Endothelial cell of umbilical vein (primary cell): ENCODE measurements around the gene CALML6. TPM values are rescaled to one million over a fixed set of nuclear protein-coding genes. Genes with fewer than 3 reads are reported as not detected.

Experiments used
- BruUV-seq: library from RNA; stranded (reverse); fragments of 400-500 nt; replicated peaks from 2 replicates; lab custom pipeline; 2021; lab: Mats Ljungman, UMichigan
- CTCF ChIA-PET: fragments of 300-600, 350-600 bp; sonication (Branson Sonifier 250); formaldehyde crosslinking; loops from one replicate; lab custom pipeline; 2021; ENCODE audit warnings: antibody characterized with exemption, inconsistent platforms; lab: Charles Lee
- POLR2A ChIA-PET: fragments of 300-600, 350-600 bp; sonication (Branson Sonifier 250); formaldehyde crosslinking; loops from one replicate; lab custom pipeline; 2021; ENCODE audit warnings: antibody characterized with exemption, inconsistent platforms; lab: Charles Lee
- DNase-seq: peaks from one replicate; pipeline ENCODE4 v3.0.0-alpha.2; 2011; ENCODE audit warnings: low read depth, low spot score
- FAIRE-seq: peaks from 2 replicates; lab custom pipeline; 2011; peaks lifted over from hg19 to GRCh38; lab: Jason Lieb, UNC
- H2AFZ ChIP-seq: 2 replicates; pipeline ENCODE4 v1.6.0; 2012; ENCODE audit warnings: low read depth, low read length, control low read depth, inconsistent platforms
- H3K27ac ChIP-seq: 2 replicates; pipeline ENCODE4 v1.5.1; 2011; ENCODE audit warnings: low read depth, mild to moderate bottlenecking, control low read depth, low read length, moderate library complexity; ENCODE audit not compliant: insufficient read depth
- H3K27me3 ChIP-seq, 2 experiments: 2 replicates each; pipeline versions ENCODE4 v1.6.0 to v1.6.1; 2011; ENCODE audit warnings: low read length in 2 of 2, mixed read lengths in 1 of 2; ENCODE audit not compliant: control insufficient read depth in 2 of 2, insufficient read depth in 2 of 2
- H3K36me3 ChIP-seq, 2 experiments: 2 replicates in 1 of 2; 3 replicates in 1 of 2; pipeline ENCODE4 v1.5.1; 2011; ENCODE audit warnings: low read length in 2 of 2, mild to moderate bottlenecking in 1 of 2, moderate library complexity in 1 of 2; ENCODE audit not compliant: control insufficient read depth in 2 of 2, insufficient read depth in 2 of 2; ENCODE audit errors: extremely low read depth in 1 of 2
- H3K4me1 ChIP-seq: 3 replicates; pipeline ENCODE4 v1.5.1; 2011; ENCODE audit warnings: mild to moderate bottlenecking, low read length; ENCODE audit not compliant: control insufficient read depth, insufficient read depth; ENCODE audit errors: extremely low read depth
- H3K4me2 ChIP-seq: 2 replicates; pipeline ENCODE4 v1.6.1; 2011; ENCODE audit warnings: low read length, control low read depth, mixed read lengths; ENCODE audit not compliant: insufficient read depth
- H3K4me3 ChIP-seq, 3 experiments: fragments of 200-600 bp in 1 of 3; sonication (generic), shearing (Covaris generic) in 1 of 3; replicated peaks in 1 of 3; 2 replicates each; pipeline ENCODE4 v1.5.1; 2011 to 2016; ENCODE audit warnings: control low read depth in 3 of 3, low read length in 3 of 3, mild to moderate bottlenecking in 2 of 3, inconsistent platforms in 1 of 3, low read depth in 1 of 3, moderate library complexity in 1 of 3; ENCODE audit not compliant: insufficient read depth in 1 of 3
- H3K79me2 ChIP-seq: 2 replicates; pipeline ENCODE4 v1.6.0; 2012; ENCODE audit warnings: low read length, inconsistent platforms; ENCODE audit not compliant: control insufficient read depth, insufficient read depth
- H3K9ac ChIP-seq: replicated peaks from 2 replicates; pipeline ENCODE3; 2011; ENCODE audit warnings: low read length, control low read depth; ENCODE audit not compliant: insufficient read depth; ENCODE audit errors: extremely low read depth
- H3K9me1 ChIP-seq: replicated peaks from 3 replicates; pipeline ENCODE4 v1.6.0; 2011; ENCODE audit warnings: mild to moderate bottlenecking, low read length; ENCODE audit not compliant: control insufficient read depth, insufficient read depth; ENCODE audit errors: extremely low read depth
- H3K9me3 ChIP-seq: replicated peaks from 2 replicates; pipeline ENCODE4 v1.5.1; 2012; ENCODE audit warnings: low read length, inconsistent platforms; ENCODE audit not compliant: control insufficient read depth, insufficient read depth
- H4K20me1 ChIP-seq: replicated peaks from 2 replicates; pipeline ENCODE3; 2011; ENCODE audit warnings: mild to moderate bottlenecking, low read length; ENCODE audit not compliant: control insufficient read depth, insufficient read depth; ENCODE audit errors: extremely low read depth
- EZH2 ChIP-seq: IDR thresholded peaks from 2 replicates; pipeline ENCODE4 v1.6.1; 2012; ENCODE audit warnings: borderline replicate concordance, low read depth, mild to moderate bottlenecking, moderate library complexity, low read length, inconsistent platforms; ENCODE audit not compliant: severe bottlenecking
- FOS ChIP-seq: IDR thresholded peaks from 2 replicates; pipeline ENCODE4 v1.6.1; 2011; ENCODE audit warnings: mild to moderate bottlenecking, low read length, moderate library complexity, borderline replicate concordance; ENCODE audit not compliant: insufficient read depth
- GATA2 ChIP-seq: IDR thresholded peaks from 2 replicates; pipeline ENCODE4 v1.7.0; 2011; ENCODE audit warnings: low read depth, mild to moderate bottlenecking, moderate library complexity, mixed read lengths, low read length; ENCODE audit not compliant: insufficient read length, insufficient read depth
- JUN ChIP-seq: IDR thresholded peaks from 2 replicates; pipeline ENCODE4 v1.6.1; 2011; ENCODE audit warnings: borderline replicate concordance, low read depth; ENCODE audit not compliant: insufficient read length, insufficient read depth
- MYC ChIP-seq: IDR thresholded peaks from one replicate; pipeline ENCODE4 v1.6.1; 2011; ENCODE audit warnings: mild to moderate bottlenecking, low read depth, low read length
- POLR2A ChIP-seq: IDR thresholded peaks from 2 replicates; pipeline ENCODE4 v1.6.1; 2012; ENCODE audit warnings: low read depth, mild to moderate bottlenecking, control low read depth, low read length
- POLR2AphosphoS5 ChIP-seq: IDR thresholded peaks from 2 replicates; pipeline ENCODE4 v1.6.1; 2012; ENCODE audit warnings: low read depth, mild to moderate bottlenecking, control low read depth, low read length, moderate library complexity; ENCODE audit not compliant: insufficient read depth
- dilution Hi-C: fragments of 300-500 bp; cut with MboI; formaldehyde crosslinking; loops from one replicate; pipeline ENCODE4 v1.15.0; 2019; ENCODE audit warnings: low sequenced_read_pairs; ENCODE audit not compliant: extremely low pct_ligation_motif_present
- intact Hi-C: fragments of 100-400 bp; cut with micrococcal nuclease; formaldehyde crosslinking; loops from one replicate; pipeline ENCODE4 v1.10.0; 2022
- polyA plus RNA-seq, 4 experiments: library from polyadenylated mRNA; depleted of rRNA in 3 of 4; stranded (reverse) in 3 of 4; unstranded in 1 of 4; fragments of >200 nt; gene quantifications; 2 replicates each; pipeline versions ENCODE4 v1.2.1 to v1.2.3, GENCODE V29; 2011 to 2012; ENCODE audit warnings: missing spikeins in 1 of 4
- total RNA-seq: library from RNA; stranded (reverse); gene quantifications from 2 replicates; pipeline ENCODE4 v1.2.3, GENCODE V29; 2021
- TF ChIP-seq, protein P1 (sequence below): IDR thresholded peaks from 2 replicates; pipeline ENCODE4 v1.6.1; 2011; ENCODE audit not compliant: insufficient read depth, insufficient read length
- TF ChIP-seq, protein P2 (sequence below), 2 donors: IDR thresholded peaks; 1 replicate in 1 of 2; 2 replicates in 1 of 2; pipeline ENCODE4 v1.5.1; 2011; ENCODE audit warnings: low read length in 2 of 2, mild to moderate bottlenecking in 2 of 2, moderate library complexity in 2 of 2, control low read depth in 1 of 2, inconsistent platforms in 1 of 2, low read depth in 1 of 2; ENCODE audit not compliant: insufficient read depth in 1 of 2; ENCODE audit errors: extremely low read depth in 1 of 2

The CALML6 gene
- total and polyA plus RNA-seq, 2 donors (not counting 3 experiments of a cell fraction or from before 2014, with no cell fraction given): 0.36 to 0.44 TPM

DNA sequence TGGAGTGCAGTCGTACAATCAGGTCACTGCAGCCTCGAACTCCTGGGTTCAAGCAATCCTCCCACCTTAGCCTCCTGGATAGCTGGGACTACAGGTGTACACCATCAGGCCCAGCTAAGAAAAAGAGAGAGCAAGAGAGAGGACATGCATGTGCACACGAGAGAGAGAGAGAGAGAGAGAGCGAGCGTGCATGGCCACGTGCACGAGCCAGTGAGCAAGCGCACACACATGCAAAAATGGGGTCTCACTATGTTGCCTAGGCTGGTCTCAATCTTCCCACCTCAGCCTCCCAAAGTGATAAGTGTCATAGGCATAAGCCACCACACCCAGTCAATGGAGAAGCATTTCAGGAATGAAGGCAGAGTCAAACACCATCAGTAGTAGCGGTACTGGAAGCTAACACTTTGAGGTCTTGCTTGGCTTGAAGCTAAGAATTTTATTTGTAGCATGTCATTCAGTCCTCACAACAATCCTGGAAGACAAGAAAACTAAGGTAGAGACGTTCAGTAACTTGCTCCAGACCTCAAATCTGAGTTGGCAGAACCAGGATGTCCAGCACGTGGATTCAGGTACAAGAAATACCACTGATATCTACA, 38.6 kb upstream of the CALML6 start:
- dilution Hi-C loops: no loop called here

More for the DNA sequence above, 38.6 kb upstream of the CALML6 start:
- Histone ChIP-seq H3K79me2 (peaks cover 99% of the 10 kb centered on the region), H3K36me3 (peaks cover 6 to 13% of the 10 kb centered on the region in 2 experiments), H3K4me2 (no peak overlapping the region), H3K4me1 (no peaks in the 10 kb centered on the region), H3K9me1 (no peaks in the 10 kb centered on the region), H4K20me1 (peaks cover 23% of the 10 kb centered on the region), H2AFZ (no peak overlapping the region), H3K9me3 (no peaks in the 10 kb centered on the region), H3K27me3 (no peaks in the 10 kb centered on the region), H3K9ac (no peak overlapping the region), H3K4me3 (no peak overlapping the region), H3K27ac (no peak overlapping the region)
- DNase-seq (no peak), FAIRE-seq (no peak)
- no TSS peak for BruUV-seq
- CTCF ChIA-PET: interaction anchor here (1.0 to 2.9 kb wide), 2 partner anchors 18 to 32 kb away, joined by 3 to 9 read pairs; no protein-coding TSS in a partner anchor
- intact Hi-C loops: no loop called here
- POLR2A ChIA-PET: no interaction called here
- TF ChIP-seq GATA2 (no peak), EZH2 (no peak), FOS (no peak), JUN (no peak), POLR2A (no peak), MYC (no peak), POLR2AphosphoS5 (no peak)
- TF ChIP-seq, protein P1, sequence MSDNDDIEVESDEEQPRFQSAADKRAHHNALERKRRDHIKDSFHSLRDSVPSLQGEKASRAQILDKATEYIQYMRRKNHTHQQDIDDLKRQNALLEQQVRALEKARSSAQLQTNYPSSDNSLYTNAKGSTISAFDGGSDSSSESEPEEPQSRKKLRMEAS: no peak
- TF ChIP-seq, protein P2, sequence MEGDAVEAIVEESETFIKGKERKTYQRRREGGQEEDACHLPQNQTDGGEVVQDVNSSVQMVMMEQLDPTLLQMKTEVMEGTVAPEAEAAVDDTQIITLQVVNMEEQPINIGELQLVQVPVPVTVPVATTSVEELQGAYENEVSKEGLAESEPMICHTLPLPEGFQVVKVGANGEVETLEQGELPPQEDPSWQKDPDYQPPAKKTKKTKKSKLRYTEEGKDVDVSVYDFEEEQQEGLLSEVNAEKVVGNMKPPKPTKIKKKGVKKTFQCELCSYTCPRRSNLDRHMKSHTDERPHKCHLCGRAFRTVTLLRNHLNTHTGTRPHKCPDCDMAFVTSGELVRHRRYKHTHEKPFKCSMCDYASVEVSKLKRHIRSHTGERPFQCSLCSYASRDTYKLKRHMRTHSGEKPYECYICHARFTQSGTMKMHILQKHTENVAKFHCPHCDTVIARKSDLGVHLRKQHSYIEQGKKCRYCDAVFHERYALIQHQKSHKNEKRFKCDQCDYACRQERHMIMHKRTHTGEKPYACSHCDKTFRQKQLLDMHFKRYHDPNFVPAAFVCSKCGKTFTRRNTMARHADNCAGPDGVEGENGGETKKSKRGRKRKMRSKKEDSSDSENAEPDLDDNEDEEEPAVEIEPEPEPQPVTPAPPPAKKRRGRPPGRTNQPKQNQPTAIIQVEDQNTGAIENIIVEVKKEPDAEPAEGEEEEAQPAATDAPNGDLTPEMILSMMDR (IDR thresholded peaks at IDR 0.05; ENCODE audit: extremely low read depth in 1 of 2, insufficient read depth in 1 of 2, low read depth in 1 of 2, low read length in 2 of 2): no peak
